GM18519 (cell line): ENCODE data around the gene AFAP1.

Experiments used
- ATAC-seq: cut with Tn5 transposase; IDR thresholded peaks from one replicate; pipeline ENCODE4 v1.9.1; 2021; ENCODE audit warnings: mild to moderate bottlenecking, moderate library complexity; ENCODE audit not compliant: unreplicated experiment, low FRiP score

AFAP1 gene

DNA sequence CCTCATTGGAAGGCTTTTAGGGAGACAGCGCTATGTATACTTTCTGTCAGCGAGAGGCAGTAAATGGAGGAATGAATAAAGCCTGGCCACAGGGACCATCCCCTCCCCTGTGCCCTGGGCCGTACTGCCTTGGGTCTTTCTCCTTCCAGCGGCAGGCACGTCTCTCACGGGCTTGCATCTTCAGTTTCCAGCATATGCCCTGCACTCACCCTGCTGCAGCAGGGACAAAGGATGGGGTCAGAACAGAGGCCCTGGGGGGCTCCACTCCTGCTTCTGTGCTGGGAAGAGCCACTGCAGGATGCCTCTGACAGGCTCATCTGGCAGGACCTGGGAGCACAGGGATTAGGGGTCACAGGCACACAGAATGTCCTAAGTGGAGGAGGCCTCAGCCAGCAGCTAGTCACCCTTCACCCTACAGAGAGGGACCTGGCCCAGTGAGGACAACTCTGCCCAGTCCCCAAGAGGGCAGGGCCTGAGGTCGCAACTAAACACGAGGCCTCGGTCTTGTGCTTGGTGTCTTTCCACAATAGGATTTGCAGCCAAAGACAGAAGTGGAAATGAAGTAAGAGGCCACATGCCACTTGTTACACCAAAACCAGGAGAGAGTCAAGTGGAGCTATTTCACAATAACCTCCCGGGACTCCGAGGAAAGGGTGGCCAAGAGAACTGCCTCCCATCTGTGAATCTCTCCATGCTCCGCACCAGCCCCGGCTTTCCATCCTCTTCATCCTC, 150.8 kb downstream of the AFAP1 start:
- no peak for ATAC-seq

DNA sequence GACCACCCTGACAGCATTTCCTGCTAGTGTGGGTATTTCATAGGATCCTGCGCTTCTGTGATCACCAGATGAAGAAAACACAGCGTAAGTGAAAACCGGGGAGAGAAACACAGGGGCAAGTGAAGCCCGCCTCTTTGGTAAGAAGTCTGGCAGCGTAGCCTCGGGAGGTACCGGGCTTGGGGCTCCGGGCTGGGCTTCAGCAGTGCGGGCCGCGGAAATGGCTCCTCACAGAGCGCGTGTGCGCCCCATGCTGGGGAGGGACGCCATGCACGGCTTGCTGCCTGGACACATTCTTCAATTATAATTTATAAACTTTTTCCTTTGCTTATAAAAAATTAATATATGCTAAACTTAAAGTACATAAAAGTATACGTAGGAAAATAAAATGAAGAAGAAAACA, 151.5 kb downstream of the AFAP1 start:
- no peak for ATAC-seq

DNA sequence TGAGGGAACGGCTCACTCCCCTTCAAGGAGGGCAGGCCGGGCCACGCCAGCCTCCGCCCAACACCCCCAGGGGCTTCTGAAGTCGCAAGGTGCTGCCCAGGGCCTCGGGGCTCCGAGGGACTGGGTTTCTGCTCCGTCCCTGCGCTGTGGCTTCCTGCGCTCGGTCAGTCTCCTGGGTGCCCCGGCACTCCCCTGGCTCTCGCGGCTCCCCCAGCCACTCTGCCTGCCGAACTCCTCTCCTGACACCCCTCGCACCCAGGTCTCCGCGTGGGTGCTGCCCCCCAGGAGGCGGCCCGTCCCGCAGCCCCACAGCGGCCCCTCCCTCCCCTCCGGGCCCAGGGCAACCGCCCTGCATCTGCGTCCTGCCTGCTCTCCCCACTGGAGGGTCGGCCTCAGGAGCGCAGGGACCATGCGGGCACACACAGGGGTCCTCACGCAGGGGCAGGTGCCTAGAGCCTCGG, 151.9 kb downstream of the AFAP1 start:
- ATAC-seq: no peak

DNA sequence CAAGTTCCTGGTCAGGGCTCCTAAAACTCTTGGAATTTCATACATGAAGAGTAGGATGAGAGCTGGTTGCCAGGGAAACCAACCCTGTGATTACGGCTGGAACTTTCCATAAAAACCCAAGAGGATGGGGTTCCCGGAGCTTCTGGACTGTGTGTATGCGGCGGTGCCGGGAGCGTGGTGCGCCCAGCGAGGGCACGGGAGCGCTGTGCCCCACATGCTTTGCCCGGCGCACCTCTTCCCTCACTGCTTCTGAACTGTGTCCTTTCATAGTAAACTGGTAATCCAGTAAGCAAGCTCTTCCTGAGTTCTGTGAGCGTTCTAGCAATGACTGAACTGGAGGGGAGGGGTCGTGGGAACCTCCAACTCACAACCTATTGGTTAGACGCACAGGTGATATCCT, 152.6 kb downstream of the AFAP1 start:
- ATAC-seq: no peak

DNA sequence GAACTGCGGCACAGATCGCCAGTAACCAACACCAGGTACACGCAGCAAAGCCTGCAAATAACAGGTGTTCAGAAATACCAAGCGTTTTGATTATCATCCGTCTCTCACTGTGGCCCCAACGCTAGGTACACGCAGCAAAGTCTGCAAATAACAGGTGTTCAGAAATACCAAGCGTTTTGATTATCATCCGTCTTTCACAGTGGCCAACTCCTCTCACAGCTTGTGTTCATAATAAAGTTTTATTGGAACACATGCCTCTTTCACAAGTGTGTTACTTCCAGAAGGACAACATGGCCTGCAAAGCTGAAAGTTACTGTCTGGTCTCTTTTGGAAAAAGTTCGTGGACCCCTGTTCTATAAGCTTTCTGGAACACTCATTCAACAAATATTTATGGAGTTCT, 153.1 kb downstream of the AFAP1 start:
- ATAC-seq: no peak

DNA sequence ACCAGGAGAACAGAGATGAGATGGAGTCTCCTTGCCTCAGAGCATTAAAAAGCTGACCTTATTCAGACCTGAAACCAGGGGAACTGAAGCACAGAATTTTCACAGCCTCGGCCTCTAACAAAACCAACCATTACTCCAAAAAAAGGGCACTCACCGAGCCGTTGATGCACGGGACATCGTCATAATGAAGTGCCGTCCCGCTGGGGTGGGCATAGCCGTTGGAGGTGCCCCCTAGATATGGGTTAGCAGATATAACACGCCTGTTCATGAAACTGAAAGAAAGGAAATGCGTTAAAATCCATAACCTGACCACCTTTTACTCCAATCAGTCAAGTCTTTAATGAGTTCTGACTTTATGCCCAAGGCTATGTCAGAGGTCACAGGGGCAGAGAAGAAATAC, 153.6 kb downstream of the AFAP1 start:
- ATAC-seq: no peak

DNA sequence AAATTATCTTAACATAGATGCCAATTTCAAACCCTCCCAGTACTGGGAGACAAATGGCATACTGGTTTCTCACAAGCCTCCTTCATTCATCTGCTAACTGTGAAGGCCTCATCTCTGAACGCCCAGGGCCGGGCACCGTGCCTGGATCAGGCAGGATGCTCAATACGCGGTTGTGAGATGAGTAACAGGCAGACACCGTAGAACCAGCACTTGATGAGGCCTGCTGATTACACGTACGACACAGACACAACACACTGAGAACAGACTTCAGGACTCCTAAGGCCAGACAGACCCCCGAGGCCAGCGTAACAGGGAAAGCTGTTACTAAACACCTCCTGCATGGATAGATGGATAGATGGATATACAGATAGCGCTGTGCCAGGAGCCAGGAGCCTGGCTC, 154.6 kb downstream of the AFAP1 start:
- no peak for ATAC-seq

DNA sequence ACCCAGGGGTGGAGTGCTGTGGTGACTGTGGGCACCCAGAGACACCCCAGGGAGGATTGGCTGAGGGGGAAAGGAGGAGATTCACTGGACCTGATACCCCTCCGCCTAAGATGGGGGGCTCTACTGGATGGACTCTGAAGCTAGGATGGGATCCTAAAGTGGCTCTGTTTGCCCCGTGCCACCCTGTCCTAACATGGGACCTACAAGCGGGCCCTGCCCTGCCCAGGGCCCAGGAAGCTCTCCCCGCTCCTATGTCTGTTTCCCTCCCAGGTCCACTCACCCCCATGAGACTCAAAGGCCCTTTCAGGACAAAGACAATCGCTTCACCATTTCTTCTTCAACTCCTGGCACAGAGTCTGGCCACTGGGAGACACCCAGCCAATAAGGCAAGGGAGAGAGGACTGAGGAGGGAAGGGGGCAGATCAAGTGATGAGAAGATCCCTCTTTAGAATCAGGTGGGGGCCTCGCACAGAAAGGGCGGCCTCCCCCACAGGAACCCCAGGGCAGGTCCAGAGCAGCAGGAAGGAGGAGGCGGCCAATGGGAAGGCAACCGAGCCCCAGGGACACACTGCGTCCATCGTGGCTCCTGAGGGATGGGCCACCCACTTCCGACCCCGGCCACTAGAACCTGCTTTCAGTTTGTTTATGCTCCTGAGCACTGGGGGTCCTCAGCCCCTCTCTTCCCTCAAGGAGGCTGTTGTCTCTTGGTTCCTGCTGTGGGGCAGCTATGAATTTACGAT, 155.4 kb downstream of the AFAP1 start:
- ATAC-seq: no peak

DNA sequence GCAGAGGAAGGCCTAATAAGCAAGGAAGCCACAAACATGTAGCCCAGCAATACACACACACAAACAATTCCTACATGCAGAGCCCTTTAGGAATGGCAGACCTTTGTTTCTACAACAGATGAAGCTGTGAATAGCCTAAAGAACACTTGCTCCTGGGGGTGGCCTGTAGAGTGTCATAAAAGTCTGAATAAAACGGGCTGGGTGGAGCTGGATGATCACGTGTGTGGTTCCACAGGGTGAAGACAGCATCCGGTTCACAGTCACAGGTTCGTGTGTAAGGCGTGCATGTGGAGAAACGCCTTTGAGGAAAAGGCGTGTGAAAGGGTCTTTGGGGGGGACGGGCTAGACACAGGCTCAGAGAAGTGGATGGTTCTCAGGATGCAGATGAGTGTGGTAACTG, 156.1 kb downstream of the AFAP1 start:
- ATAC-seq: no peak

DNA sequence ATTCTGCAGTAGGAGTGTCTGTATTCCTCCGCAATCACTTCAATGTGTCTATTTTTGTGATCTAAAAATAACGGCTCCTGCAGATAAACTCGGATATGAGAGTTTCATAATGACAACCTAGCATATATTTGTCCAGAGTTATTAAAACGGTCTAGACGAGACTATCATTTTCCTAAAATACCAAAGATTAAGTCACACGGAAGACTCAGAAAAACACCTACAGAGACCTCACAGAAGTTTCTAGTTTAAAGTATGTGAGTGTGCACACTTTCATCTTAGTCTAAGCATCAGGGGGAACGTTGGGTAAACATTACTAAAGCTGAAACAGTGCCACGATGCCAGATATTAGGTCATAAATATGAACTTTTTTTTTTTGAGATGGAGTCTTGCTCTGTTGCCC, 156.9 kb downstream of the AFAP1 start:
- ATAC-seq: no peak

DNA sequence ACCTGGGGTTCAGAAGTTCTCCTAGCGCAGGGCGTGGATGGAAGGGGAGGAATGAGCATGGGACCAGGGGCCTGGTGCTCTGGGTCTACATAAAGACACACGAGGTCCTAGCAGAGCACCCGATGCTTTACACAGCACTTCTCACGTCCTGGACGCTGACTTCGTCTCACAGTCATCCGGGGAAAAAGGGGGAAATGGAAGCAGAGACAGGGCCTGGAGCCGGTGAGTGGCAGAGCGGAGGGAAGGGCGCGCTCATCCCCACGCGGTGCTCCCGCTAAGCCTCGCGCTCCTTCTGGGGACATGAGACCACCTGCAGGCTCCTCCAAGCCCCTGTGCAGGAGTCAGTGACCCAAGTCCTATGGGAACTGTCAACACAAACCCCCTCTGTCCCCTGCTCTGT, 157.7 kb downstream of the AFAP1 start:
- no peak for ATAC-seq

DNA sequence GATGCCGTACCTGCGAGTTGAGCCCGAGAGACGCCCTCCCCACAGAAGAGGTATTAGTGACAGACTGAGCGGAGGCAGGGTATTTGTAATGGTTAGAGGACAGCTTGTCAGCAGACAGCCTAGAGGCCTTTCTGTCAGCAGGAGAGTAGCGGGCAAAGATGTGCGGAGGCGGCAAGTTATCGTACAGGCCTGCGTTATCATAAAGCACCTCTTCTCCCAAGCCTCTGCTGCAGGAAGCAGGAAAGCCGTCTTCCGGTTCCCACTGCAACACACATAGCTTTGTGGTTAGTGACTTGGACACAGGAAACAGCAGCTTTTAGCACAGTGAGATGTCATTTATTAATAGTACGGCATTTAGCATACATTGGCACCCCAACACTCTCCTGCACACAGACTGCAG, 158.3 kb downstream of the AFAP1 start:
- ATAC-seq: no peak

DNA sequence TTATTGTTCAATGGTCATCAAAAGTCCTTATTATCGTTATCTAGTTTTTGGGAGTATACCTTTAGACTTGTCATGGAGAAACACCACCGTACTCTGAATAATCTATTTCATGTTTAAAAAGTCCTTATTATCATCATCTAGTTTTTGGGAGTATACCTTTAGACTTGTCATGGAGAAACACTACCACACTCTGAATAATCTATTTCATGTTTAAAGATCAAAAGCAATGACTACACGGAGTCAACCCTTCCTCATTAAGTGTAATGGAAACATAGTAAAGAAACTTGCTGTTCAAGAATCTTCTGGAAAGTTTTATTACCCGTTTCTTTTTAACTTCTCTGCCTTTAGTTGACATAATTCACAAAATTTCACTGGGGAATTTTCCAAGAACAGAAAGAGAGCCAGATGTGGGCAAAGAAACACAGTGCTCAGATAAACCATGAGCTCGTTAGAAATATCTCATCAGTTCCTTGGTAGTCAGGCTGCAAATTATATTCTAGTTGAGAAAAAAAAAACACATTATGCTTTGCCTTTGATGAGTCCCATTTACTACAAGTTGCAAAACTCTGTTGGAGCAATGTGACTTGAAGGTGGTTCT, 158.8 kb downstream of the AFAP1 start:
- ATAC-seq: no peak

DNA sequence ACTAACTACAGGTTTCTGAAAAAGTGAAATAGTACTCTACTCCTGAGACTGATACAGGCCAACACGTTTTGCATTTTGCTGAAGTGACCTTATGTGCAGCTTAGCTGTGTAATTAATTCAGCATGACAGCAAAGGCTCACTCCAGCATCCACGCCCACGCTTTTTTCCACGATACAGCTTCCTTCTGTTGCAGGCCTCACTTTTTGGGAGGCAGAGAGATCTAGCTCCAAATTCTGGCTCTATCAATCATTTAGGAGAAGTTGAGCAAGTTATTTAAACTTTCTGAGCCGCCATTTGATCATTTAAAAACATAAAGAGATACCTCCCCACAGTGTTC, 160.3 kb downstream of the AFAP1 start:
- no peak for ATAC-seq

DNA sequence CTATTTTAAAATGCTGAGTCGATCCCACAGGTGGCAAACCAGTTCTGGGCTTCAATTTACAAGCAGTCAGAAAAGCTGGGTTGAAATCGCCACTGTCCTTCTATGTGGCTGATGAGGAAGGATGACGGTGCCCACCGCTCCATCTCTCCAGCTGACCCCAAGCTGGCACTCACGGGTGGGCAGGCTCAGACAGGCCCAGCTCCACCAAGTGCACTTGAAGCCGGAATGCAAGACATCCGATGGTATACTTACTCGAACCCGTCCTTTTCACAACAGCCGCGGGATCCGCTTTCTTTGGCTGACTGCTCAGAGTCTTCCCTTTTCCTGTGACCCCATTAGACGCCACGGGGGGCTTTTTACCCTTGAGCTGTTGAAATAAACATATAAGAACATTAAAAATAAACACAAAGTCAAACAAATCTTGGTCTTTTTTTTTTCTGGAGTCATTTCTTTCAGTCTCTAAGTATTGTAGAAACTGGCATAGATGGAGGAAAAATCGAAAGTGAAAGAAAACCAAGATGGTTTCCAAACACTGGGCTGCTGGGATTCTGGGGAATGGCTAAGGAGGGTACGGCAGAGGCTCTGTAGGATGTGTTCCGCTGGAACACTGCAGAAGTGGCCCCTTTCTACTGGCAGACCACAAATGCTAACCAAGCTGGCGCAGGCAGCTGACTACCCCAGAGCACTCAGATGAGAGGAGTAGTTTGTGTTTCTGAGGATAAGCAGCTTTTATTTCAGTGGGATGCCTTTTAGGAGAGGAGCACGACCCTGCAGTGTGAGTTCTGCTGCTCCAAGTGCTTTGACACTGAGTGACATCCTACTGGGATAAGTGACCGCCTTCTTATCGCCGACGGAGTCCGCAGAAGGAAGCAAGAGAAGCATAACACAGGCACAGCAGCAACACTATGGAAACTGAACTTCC, 160.9 kb downstream of the AFAP1 start:
- no peak for ATAC-seq

DNA sequence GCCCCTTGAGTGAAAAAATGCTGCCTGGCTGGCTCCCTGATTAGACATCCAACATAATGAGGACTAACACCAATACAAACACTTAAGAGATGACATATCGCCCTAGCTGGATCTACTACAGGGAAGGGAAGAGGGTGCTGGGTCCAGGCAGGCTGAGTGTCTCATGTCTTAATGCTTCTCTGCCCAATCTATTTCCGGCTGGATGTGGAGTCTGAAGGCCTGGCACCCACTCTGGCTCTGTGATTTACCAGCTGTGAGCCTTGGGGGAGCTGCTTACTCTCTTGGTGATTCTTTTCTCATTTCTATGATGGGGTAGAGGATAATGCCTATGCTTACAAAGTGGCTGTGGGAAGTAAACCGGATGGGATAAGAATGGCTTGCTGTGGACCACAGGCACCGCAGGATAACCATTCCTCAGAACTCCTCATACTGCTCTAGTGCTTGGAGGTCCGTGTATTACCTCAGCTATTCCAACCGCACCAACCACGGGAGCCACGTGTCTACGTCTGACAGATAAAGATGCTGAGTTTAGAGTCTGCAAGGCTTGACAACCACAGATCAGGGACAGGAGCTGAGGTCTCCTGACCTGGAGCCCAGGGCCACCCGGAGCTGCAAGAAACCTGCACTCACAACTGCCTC, 161.7 kb downstream of the AFAP1 start:
- no peak for ATAC-seq

DNA sequence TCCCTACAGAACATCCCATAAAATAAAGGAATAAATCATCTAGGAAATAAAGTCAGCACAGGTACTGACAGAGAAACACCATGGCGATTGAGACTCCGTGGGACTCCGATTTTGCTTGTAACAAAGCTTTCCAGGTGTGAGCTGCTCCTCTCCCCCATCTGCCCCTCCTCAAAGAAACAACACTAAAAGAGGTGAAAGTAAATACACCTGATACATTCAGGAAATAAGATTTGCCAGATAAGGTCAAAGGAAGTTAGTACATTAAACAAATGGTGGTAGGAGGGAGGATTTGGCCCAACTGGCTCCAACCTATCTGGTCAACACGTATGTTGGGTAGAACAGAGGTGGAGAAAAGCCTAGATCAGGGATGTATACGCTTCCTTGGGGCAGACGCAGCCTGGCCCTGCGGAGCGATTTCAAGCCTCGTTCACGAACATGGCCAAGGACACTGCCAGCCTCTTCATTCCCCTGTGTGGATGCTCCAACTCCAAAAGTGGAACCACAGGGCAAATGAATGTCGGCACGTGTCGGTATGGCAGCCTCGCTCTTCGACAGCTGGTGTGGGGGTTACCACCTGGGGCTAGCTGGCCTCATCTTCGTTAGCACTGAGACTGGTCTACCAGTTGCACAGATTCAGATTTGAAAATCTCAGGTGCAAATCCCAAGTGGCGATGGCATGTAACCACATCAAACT, 162.5 kb downstream of the AFAP1 start:
- ATAC-seq: no peak

DNA sequence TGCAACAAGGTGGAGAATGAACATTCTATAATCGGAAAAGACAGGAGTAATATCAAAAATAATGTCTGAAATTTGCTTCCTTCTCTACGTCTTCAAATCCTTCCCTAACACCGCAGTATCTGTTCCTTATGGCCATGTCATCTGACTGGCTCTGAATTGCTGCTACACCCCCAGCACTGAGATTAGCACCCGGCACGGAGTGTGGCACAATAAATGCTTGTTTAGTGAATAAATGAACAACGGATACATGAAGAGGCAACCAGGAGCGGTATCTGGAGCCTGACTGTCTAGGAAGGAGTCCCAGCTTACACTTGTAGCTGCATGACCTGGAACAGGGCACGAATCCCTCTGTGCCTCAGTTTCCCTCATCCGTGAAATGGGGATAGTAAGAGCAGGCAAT, 164.3 kb downstream of the AFAP1 start:
- ATAC-seq: no peak

DNA sequence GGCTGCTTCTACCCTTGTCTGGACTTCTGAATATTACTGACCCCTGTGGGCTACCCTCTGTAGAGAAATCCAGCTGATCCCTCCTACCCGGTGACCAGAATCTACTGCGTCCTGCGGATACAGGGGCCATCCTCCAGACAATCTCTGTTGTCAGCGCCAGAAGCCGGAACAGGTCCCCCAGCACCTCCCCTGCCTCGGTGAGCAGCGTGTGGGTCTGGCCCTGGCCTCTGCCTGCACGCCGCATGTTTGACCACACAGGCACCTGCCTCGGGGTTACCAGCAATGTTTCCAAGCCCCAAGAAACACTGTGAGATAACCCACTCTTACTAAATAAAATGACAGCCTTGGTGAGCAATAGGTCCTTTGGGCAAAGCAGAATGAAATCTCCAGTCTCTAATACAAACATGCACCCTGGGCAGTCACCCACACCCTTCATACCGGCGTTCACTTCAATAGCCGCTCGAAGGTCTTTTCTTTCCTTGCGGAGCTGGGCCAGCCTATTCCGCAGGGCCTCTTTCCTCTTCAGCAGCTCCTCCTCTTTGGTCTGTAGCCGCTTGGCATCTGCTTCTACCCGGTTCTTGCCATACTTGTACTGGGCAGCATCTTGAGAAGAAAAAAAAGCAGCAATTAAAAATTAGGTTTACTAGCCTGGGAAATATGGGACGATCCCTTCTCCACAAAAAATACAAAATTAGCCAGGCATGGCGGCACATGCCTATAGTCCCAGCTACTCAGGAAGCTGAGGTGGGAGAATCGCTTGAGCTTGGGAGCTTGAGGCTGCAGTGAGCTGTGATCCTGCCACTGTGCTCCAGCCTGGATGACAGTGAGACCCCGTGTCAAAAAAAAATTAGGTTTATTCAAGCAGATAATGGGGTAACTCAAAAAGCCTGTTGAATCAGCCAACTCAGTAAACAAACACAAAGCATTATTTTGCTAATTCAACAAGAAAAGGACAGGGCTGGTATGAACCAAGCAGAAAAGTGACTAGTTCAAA, 165.1 kb downstream of the AFAP1 start:
- ATAC-seq: no peak
